T-helper 9 cell (primary cell): Measurements from ENCODE around the gene BPIFB1.

Experiments
- DNase-seq: peaks from one replicate; pipeline ENCODE4 v3.0.0-alpha.2; 2020

Gene BPIFB1

GRCh38 chr20:33273117-33273851, 9.7 kb upstream of the BPIFB1 start:
- DNase-seq, result no peak

GRCh38 chr20:33275215-33275614, 7.8 kb upstream of the BPIFB1 start:
- no peak for DNase-seq

- DNase-seq, result no peak
These were observed 7.1 kb upstream of the BPIFB1 start for GRCh38 chr20:33275871-33276270.

GRCh38 chr20:33276303-33277113, 6.5 kb upstream of the BPIFB1 start:
- DNase-seq, result no peak

GRCh38 chr20:33277471-33278441, 5.3 kb upstream of the BPIFB1 start:
- DNase-seq, result no peak

GRCh38 chr20:33278700-33279099, 4.3 kb upstream of the BPIFB1 start:
- no peak for DNase-seq

GRCh38 chr20:33279261-33279910, 3.6 kb upstream of the BPIFB1 start:
- DNase-seq, result no peak

GRCh38 chr20:33280000-33280680, 2.9 kb upstream of the BPIFB1 start:
- DNase-seq, result no peak

- DNase-seq, result no peak
These were observed 2.2 kb upstream of the BPIFB1 start for GRCh38 chr20:33280775-33281174.

GRCh38 chr20:33281550-33282146, 1.4 kb upstream of the BPIFB1 start:
- DNase-seq, result no peak

GRCh38 chr20:33282196-33282934, 649 bp upstream of the BPIFB1 start:
- no peak for DNase-seq

GRCh38 chr20:33284284-33284683, 1.3 kb downstream of the BPIFB1 start:
- no peak for DNase-seq

GRCh38 chr20:33284937-33285336, 1.9 kb downstream of the BPIFB1 start:
- no peak for DNase-seq

GRCh38 chr20:33285861-33286495, 3.0 kb downstream of the BPIFB1 start:
- no peak for DNase-seq

- no peak for DNase-seq
These were observed 4.9 kb downstream of the BPIFB1 start for GRCh38 chr20:33287884-33288283.

- DNase-seq, result no peak
These were observed 7.8 kb downstream of the BPIFB1 start for GRCh38 chr20:33290852-33291251.

- no peak for DNase-seq
These were observed 8.4 kb downstream of the BPIFB1 start for GRCh38 chr20:33291416-33291815.

GRCh38 chr20:33291830-33292355, 8.9 kb downstream of the BPIFB1 start:
- peak; percentile 66 for DNase-seq

GRCh38 chr20:33296206-33296605, 13.2 kb downstream of the BPIFB1 start:
- no peak for DNase-seq

GRCh38 chr20:33298391-33298790, 15.4 kb downstream of the BPIFB1 start:
- no peak for DNase-seq
